SK-MEL-5 (cell line): ENCODE data around the gene PRKCQ. TPM values are rescaled to one million over a fixed set of nuclear protein-coding genes. Genes with fewer than 3 reads are reported as not detected.

ENCODE experiments used
- DNase-seq: peaks from one replicate; pipeline ENCODE4 v3.0.0-alpha.2; 2016; ENCODE audit warnings: low read depth, low spot score
- in situ Hi-C: cut with HindIII; loops from 2 replicates; pipeline ENCODE4 v1.10.0; 2016; ENCODE audit warnings: low sequenced_read_pairs, high pct_unique_total_duplicates, low pct_unique_long_range_greater_than_20kb
- total RNA-seq: library from RNA; depleted of rRNA; stranded (reverse); fragments of >200 nt; shearing (Covaris generic); gene quantifications from 2 replicates; pipeline ENCODE4 v1.2.3, GENCODE V29; 2014

Gene PRKCQ
- total RNA-seq, 1 experiment from 2014 or later, result not detected

DNA sequence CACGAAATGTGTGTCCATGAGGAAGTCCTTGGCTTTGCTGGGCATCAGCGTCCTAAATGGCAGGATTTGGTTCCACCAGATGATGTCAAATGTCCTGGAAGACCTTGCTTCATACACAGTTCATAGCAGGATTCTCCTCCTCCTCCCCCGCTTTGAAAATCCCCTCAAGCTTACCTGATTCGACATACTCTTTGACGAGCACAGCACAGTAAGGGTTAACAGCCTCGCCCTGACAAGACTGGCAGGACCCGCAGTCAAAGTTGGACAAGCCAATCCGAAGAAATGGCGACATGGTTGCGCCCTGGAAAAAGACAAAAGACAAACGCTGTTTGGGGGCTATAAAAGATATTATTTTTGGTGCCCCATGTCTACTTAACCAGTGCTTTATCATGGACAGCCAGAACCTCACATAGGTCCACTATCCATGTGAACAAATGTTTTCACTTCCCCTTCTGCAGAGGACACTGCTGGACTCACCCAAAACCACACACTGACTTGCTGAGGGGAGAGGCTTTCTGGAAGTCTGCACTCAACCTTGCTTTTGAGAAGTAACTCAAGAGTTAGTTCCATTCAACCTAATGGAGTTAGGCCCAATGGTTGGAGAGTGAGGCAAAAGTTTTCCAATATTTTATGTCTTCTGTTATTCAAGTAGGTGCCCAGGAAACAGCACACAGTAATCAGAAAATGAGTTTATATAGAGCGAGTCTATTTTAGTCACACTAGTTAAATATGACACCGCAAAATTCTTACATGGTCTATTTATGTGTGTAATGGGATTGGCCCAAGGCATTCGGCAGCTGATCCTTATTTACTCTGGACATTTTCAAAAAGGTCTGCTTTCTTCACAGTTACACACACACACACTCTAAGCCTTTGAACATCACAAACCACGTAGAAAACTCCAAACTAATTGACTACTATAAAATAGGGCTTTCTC is 65.0 kb downstream of the PRKCQ start:
- no peak for DNase-seq
- in situ Hi-C loops, result no loop called here

GRCh38 chr10:6514180-6514579 is 65.9 kb downstream of the PRKCQ start:
- no peak for DNase-seq
- in situ Hi-C loops, result no loop called here

- in situ Hi-C loops, result no loop called here
- no peak for DNase-seq
Measured at GRCh38 chr10:6513476-6513875, 66.6 kb downstream of the PRKCQ start.

- in situ Hi-C loops, result no loop called here
- no peak for DNase-seq
Measured at GRCh38 chr10:6512182-6512581, 67.9 kb downstream of the PRKCQ start.

DNA sequence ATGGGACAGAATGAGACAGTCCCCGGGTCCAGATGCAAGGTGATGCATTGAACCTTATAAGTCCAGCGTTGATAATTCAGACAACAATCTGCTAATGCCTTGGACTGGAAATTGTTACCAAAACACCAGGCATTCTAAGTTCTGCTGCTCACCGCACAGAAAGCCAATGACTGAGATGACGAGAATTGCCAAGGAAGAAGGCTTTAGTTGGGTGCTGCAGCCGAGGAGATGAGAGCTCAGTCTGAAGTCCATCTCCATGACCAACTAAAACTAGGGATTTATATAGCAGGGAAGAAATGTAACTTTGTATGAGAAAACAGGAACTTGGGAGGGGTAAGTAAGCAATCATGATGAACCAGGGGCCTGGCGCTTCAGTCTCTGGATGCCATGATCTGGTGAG is 68.7 kb downstream of the PRKCQ start:
- in situ Hi-C loops, result no loop called here

DNA sequence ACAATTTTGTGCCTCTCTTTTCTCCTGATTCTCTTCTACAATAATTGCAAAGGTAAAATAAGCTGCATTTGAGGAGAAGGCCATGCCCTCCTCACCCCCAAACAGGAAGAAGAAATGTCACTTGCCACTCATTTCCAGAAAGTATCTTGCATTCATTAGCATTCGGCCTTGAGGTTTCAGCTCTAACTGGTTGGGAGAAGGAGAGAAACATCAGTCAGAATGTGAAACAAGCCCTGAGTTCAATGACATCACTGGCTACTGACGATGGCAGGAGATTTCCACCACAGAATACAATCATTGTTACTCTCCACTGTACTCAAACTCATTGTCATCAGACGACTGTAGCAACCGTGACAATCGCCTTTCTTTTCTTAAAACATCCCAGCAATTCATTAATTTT is 72.8 kb downstream of the PRKCQ start:
- DNase-seq, result no peak
- in situ Hi-C loops, result no loop called here

More for the DNA sequence above, 68.7 kb downstream of the PRKCQ start:
- no peak for DNase-seq

DNA sequence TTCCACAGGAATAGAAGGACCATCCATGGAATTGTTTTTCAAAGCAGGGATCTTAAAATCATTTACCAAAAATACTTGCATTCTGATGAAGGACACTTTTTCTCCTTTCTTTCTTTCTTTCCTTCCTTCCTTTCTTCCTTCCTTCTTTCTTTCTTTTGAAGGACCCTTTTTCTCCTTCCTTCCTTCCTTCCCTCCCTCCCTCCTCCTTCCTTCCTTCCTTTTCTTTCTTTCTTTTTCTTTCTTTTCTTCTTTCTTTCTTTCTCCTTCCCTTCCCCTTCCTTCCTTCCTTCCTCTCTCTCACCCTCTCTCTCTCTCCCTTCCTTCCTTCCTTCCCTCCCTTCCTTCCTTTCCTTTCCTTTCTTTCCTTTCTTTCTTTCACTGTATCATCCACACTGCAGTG is 74.8 kb downstream of the PRKCQ start:
- no peak for DNase-seq
- in situ Hi-C loops, result no loop called here

- in situ Hi-C loops, result no loop called here
- DNase-seq, result no peak
Measured at GRCh38 chr10:6504296-6504695, 75.8 kb downstream of the PRKCQ start.

DNA sequence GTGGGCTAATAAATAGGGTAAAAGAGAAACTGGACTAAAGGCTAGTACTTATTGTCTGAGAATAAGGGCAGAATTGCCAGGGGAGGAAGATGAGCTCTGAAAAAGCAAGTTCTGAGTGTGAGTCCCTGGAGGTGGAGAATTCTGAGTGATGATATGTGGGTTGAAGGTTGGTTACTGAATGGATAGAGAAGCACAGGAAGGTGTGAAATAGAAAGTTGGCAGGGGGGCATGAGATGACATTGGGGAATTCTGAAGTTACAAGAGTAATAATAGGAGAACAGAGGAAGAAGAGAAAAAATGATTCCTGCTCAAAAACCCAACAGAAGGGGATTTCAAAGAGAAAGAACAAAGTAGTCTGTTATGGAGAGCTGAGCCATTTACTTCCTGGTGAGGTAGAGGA is 76.9 kb downstream of the PRKCQ start:
- in situ Hi-C loops, result no loop called here

DNA sequence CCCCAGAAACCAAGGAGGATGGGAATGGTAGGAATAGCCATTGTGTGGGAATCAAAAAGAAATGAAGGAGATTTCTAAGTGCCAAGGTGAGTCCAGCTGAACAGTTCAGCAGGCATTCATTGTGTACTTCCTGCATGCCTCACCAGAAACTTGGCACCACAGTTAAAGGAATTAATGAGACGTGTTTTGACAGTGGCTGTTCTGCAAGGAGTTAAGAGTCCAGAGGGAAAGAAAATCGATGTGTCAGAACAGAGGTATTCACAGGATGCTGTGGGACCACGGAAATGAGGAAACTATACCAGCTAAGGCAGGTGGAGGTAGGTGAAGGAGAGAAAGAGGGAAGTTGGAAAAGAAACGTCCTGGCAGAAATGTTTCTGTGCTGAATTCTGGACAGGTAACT is 78.1 kb downstream of the PRKCQ start:
- in situ Hi-C loops, result no loop called here
- no peak for DNase-seq

More for the DNA sequence above, 76.9 kb downstream of the PRKCQ start:
- DNase-seq, result no peak

GRCh38 chr10:6499974-6500373 is 80.1 kb downstream of the PRKCQ start:
- no peak for DNase-seq
- in situ Hi-C loops, result no loop called here

- DNase-seq, result no peak
- in situ Hi-C loops, result no loop called here
Measured at GRCh38 chr10:6498771-6499170, 81.3 kb downstream of the PRKCQ start.

- in situ Hi-C loops, result no loop called here
- DNase-seq, result no peak
Measured at GRCh38 chr10:6497620-6498019, 82.5 kb downstream of the PRKCQ start.

GRCh38 chr10:6494936-6495592 is 85.0 kb downstream of the PRKCQ start:
- no peak for DNase-seq
- in situ Hi-C loops, result no loop called here

DNA sequence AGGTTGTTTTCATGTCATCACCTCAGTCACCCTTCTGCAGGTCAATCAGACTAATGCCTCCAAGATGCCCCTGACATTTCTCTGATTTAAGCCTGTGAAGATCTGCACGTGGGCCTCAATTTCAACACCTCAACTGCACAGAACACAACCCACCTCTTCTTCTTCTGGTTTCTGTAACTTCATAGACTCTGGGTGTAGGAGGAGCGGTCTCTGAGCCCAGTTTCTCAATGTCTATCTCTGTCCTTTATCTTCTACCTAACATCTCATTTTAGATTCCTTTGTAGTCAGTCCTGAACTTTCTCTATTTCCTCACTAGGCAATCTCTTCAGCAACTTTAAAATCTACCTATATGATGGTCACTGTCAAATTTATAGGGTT is 85.6 kb downstream of the PRKCQ start:
- in situ Hi-C loops, result no loop called here
- DNase-seq, result no peak

DNA sequence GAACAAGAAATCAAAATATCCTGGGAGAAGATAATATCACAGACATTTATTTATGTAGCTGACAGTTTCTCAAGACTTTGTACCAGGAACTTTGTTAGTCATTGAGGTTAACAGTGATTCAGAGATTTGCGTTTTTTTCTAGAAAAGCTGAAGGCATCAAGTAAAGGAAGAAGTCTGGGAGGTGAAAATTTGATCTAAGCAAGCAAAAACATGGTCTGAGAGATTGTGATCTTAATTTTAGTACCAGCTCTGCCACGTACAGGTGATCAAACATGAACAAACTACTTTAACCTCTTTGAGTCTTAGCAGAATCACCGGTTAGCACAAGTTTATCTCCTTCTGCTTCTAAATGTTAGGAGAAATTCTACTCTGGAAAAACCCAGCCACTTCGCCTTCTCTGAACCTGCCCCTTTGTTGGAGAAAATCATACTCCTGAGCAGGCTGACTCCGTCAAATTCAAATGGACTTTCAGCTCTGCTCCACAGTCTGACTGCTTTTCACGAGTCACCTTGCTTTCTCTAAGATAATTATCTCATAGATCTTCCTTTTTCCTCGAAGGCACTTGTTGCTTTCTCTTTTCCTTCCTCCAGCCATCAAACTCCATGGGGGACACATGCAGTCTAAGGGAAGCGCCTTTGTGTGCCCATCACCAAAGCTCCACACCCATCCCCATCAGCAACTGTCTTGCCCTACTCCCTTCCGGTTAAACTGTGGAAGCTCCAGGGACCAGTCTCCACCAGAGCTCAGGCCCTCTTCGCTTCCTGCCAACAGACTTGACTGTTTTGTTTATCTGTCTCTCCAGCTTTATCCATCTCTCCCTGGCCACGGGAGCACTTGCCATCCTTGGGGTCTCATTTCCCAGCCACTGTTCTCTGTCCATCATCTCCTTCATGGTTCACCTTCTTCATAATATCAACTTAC is 86.3 kb downstream of the PRKCQ start:
- DNase-seq, result no peak
- in situ Hi-C loops, result no loop called here

GRCh38 chr10:6492896-6493295 is 87.2 kb downstream of the PRKCQ start:
- DNase-seq, result no peak
- in situ Hi-C loops, result no loop called here
